ENCODE data around the gene AQP1. TPM values are rescaled to one million over a fixed set of nuclear protein-coding genes. Genes with fewer than 3 reads are reported as not detected.

Gene AQP1
- polyA plus RNA-seq, 2 of the 4 experiments (the other 2 are of a cell fraction): 0.49 to 0.58 TPM

DNA sequence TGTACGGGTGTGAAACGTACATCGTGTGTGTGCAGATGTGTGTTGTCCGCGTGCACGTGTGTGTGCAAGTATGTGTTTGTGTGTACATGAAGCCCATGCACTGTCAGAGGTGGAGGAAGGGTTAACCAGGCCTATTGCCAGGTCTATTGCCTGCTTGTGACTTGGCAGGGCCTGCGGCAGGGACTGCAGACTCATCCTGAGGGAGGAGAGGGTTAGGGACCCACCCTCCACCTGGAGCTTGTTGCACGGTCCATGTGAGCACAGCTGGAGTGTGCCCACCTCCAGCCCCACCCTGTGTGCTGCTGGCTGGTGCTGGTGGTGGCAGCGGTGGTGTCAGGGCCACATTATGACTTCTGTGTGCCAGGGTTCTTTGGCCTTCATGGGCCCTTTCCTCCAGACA is 7.1 kb upstream of the AQP1 start:
- ATAC-seq: no peak
- H3K4me1 ChIP-seq: peaks cover 8% of the 10 kb centered on the region; the same call in 2 of the 3 replicates
- TF ChIP-seq, protein P1, sequence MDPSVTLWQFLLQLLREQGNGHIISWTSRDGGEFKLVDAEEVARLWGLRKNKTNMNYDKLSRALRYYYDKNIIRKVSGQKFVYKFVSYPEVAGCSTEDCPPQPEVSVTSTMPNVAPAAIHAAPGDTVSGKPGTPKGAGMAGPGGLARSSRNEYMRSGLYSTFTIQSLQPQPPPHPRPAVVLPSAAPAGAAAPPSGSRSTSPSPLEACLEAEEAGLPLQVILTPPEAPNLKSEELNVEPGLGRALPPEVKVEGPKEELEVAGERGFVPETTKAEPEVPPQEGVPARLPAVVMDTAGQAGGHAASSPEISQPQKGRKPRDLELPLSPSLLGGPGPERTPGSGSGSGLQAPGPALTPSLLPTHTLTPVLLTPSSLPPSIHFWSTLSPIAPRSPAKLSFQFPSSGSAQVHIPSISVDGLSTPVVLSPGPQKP (IDR thresholded peaks at IDR 0.05; ENCODE audit: low read depth, low read length): no peak
- TF ChIP-seq RAD21 (conservative IDR thresholded peaks at IDR 0.05 in 1 of 2, IDR thresholded peaks at IDR 0.05 in 1 of 2) (no peak), ZNF302 (CRISPR knock-in tag; IDR thresholded peaks at IDR 0.05) (no peak), ZSCAN20 (CRISPR knock-in tag; IDR thresholded peaks at IDR 0.05) (no peak), TP53 (CRISPR knock-in tag; IDR thresholded peaks at IDR 0.05) (no peak), CEBPB (IDR thresholded peaks at IDR 0.05) (no peak), FOSB (CRISPR knock-in tag; IDR thresholded peaks at IDR 0.05) (no peak), HOXB5 (CRISPR knock-in tag; IDR thresholded peaks at IDR 0.05) (no peak), EP300 (IDR thresholded peaks at IDR 0.05) (no peak), POLR2AphosphoS2 (conservative IDR thresholded peaks at IDR 0.05; ENCODE audit: low read length) (no peak), HEYL (CRISPR knock-in tag; IDR thresholded peaks at IDR 0.05) (no peak), ZFP36 (IDR thresholded peaks at IDR 0.05; ENCODE audit: borderline replicate concordance, partially characterized antibody) (no peak), JUNB (IDR thresholded peaks at IDR 0.05) (no peak), NFE2L2 (conservative IDR thresholded peaks at IDR 0.05; ENCODE audit: low read length) (no peak), RFX5 (IDR thresholded peaks at IDR 0.05) (no peak), TFCP2L1 (CRISPR knock-in tag; IDR thresholded peaks at IDR 0.05) (no peak), MAZ (IDR thresholded peaks at IDR 0.05; ENCODE audit: borderline replicate concordance, low read depth, low read length) (no peak), NPAS2 (CRISPR knock-in tag; IDR thresholded peaks at IDR 0.05; ENCODE audit: borderline replicate concordance) (no peak)
- TF ChIP-seq, protein P2, sequence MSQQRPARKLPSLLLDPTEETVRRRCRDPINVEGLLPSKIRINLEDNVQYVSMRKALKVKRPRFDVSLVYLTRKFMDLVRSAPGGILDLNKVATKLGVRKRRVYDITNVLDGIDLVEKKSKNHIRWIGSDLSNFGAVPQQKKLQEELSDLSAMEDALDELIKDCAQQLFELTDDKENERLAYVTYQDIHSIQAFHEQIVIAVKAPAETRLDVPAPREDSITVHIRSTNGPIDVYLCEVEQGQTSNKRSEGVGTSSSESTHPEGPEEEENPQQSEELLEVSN (IDR thresholded peaks at IDR 0.05; ENCODE audit: borderline replicate concordance, low read depth): no peak
- TF ChIP-seq, protein P3, sequence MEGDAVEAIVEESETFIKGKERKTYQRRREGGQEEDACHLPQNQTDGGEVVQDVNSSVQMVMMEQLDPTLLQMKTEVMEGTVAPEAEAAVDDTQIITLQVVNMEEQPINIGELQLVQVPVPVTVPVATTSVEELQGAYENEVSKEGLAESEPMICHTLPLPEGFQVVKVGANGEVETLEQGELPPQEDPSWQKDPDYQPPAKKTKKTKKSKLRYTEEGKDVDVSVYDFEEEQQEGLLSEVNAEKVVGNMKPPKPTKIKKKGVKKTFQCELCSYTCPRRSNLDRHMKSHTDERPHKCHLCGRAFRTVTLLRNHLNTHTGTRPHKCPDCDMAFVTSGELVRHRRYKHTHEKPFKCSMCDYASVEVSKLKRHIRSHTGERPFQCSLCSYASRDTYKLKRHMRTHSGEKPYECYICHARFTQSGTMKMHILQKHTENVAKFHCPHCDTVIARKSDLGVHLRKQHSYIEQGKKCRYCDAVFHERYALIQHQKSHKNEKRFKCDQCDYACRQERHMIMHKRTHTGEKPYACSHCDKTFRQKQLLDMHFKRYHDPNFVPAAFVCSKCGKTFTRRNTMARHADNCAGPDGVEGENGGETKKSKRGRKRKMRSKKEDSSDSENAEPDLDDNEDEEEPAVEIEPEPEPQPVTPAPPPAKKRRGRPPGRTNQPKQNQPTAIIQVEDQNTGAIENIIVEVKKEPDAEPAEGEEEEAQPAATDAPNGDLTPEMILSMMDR (IDR thresholded peaks at IDR 0.05): no peak
- WGBS (ENCODE audit: missing lambda C conversion rate): 81% methylated on average over 8 of the region's 9 CpGs
- no peak overlapping the region for H3K27ac ChIP-seq
- H3K4me3 ChIP-seq: no peak overlapping the region
- H3K4me2 ChIP-seq: no peak overlapping the region
- H3K9me3 ChIP-seq: no peaks in the 10 kb centered on the region
- POLR2A ChIA-PET: no interaction called here
- CTCF ChIA-PET: interaction anchor here (1.2 to 1.4 kb wide), 2 partner anchors 22 to 34 kb away, joined by 3 read pairs; no protein-coding TSS in a partner anchor
- no peak for DNase-seq (ENCODE audit: low read depth in 1 of 2, low spot score in 1 of 2)
- FAIRE-seq: no peak

DNA sequence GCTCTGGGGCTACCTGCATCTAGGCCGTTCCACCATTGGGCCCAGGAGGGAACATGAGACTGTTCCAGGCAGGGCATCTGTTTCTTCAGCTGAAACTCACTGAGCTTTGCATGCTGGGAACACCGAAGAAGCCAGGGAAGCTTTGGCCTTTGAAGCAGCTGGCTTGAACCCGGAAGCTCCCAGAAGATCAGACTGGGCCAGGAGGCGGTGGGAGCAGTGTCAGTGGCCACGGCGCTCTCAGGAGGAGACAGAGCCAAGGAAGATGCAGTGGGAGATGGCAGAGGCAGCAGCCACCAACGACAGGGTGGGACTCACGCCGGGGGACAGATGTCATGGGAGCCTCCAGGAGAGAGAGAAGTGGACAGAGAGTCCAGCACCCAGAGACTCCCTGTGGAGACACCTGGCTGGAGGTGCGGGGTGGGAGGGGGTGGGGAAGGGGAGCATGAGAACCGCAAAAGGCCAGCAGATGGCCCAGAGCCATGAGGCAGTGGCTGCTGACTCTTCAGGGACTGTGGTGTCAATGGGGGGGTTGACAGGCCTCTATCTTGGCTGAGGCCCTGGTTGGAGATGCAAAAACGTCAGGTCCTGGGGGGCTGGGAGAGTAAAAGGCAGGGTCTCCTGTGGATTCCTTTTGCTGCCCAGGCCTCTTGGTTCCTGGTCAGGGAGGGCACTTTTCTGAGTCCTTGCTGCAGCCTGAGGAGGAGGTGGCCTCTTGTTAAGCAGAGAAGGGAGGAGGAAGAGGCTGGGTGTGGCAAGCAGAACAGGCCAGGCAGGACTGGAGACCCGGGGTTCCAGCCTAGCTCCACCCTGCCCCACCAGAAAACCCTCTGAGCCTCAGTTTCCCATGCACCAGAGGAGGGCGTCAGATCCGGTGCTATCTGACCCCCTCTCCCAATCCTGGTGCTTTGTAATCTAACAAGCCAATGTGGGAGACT is 6.3 kb upstream of the AQP1 start:
- no peak overlapping the region for H3K4me2 ChIP-seq
- no peaks in the 10 kb centered on the region for H3K9me3 ChIP-seq
- H3K4me1 ChIP-seq: peaks cover 8% of the 10 kb centered on the region; the same call in 2 of the 3 replicates
- DNase-seq (ENCODE audit: low read depth in 1 of 2, low spot score in 1 of 2) (no peak), ATAC-seq (no peak), FAIRE-seq (no peak)
- TF ChIP-seq TFCP2L1 (CRISPR knock-in tag; IDR thresholded peaks at IDR 0.05) (no peak), EP300 (IDR thresholded peaks at IDR 0.05) (no peak), CBX8 (IDR thresholded peaks at IDR 0.05) (no peak), HOXB5 (CRISPR knock-in tag; IDR thresholded peaks at IDR 0.05) (no peak), POLR2AphosphoS2 (conservative IDR thresholded peaks at IDR 0.05; ENCODE audit: low read length) (no peak), EHMT2 (IDR thresholded peaks at IDR 0.05; ENCODE audit: low read depth) (no peak), HOXB13 (CRISPR knock-in tag; IDR thresholded peaks at IDR 0.05; ENCODE audit: low read depth) (no peak), CEBPB (IDR thresholded peaks at IDR 0.05) (no peak), MAZ (IDR thresholded peaks at IDR 0.05; ENCODE audit: borderline replicate concordance, low read depth, low read length) (no peak), HOXA7 (CRISPR knock-in tag; IDR thresholded peaks at IDR 0.05) (no peak), FOSB (CRISPR knock-in tag; IDR thresholded peaks at IDR 0.05) (no peak)
- TF ChIP-seq, protein P4, sequence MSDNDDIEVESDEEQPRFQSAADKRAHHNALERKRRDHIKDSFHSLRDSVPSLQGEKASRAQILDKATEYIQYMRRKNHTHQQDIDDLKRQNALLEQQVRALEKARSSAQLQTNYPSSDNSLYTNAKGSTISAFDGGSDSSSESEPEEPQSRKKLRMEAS (IDR thresholded peaks at IDR 0.05): no peak
- TF ChIP-seq, protein P1 (IDR thresholded peaks at IDR 0.05; ENCODE audit: low read depth, low read length): no peak
- ChIA-PET POLR2A (no interaction called here), CTCF (interaction anchor here (1.4 kb wide), 1 partner anchor 22 kb away, joined by 3 read pairs; no protein-coding TSS in a partner anchor)
- 83% methylated on average over 14 of the region's 15 CpGs for WGBS (ENCODE audit: missing lambda C conversion rate)
- H3K27ac ChIP-seq: no peak overlapping the region
- H3K4me3 ChIP-seq: no peak overlapping the region

Measured in A549 (cell line).